Activated T-cell treated with anti-CD3 and anti-CD28 coated beads, Interleukin-2, amount 50 U/mL, for 1 hour (primary cell): ENCODE results near the gene DGKQ.
"Not testable (repeated sequence)": the region's sequence is repeated elsewhere in the genome, so short reads cannot be mapped to it uniquely, and the experiment has no call there.

Experiments
- DNase-seq: peaks from one replicate; pipeline ENCODE4 v3.0.0-alpha.2; 2020

Gene DGKQ

GRCh38 chr4:949656-950055, 23.7 kb downstream of the DGKQ start:
- DNase-seq: no peak

- no peak for DNase-seq
Observed at GRCh38 chr4:948936-949300, 24.5 kb downstream of the DGKQ start.

- no peak for DNase-seq
Observed at GRCh38 chr4:948101-948935, 25.1 kb downstream of the DGKQ start.

GRCh38 chr4:947491-947971, 25.8 kb downstream of the DGKQ start:
- no peak for DNase-seq

GRCh38 chr4:946517-947471, 26.6 kb downstream of the DGKQ start:
- DNase-seq: no peak

GRCh38 chr4:946103-946450, 27.3 kb downstream of the DGKQ start:
- DNase-seq: no peak

GRCh38 chr4:945274-946102, 27.9 kb downstream of the DGKQ start:
- no peak for DNase-seq

- DNase-seq: not testable (repeated sequence)
Observed at GRCh38 chr4:939508-939907, 33.9 kb downstream of the DGKQ start.

- no peak for DNase-seq
Observed at GRCh38 chr4:932713-933070, 40.7 kb downstream of the DGKQ start.

GRCh38 chr4:931960-932712, 41.2 kb downstream of the DGKQ start, which contains the start of the genes GAK and TMEM175:
TSS of gene GAK (minus strand) at chr4:932316. CDS start at chr4:932187, 129 bp downstream.
TSS of gene TMEM175 (plus strand) at chr4:932460. CDS start at chr4:947740, 15,280 bp downstream.
- DNase-seq: peak; percentile 98

- peak; percentile 32 for DNase-seq
Observed at GRCh38 chr4:931194-931959, 42.0 kb downstream of the DGKQ start.

- no peak for DNase-seq
Observed at GRCh38 chr4:930827-931193, 42.6 kb downstream of the DGKQ start.

- DNase-seq: no peak
Observed at GRCh38 chr4:930028-930551, 43.3 kb downstream of the DGKQ start.

- peak; percentile 10 for DNase-seq
Observed at GRCh38 chr4:929096-929765, 44.1 kb downstream of the DGKQ start.

- DNase-seq: not testable (repeated sequence)
Observed at GRCh38 chr4:927566-927965, 45.8 kb downstream of the DGKQ start.

GRCh38 chr4:926538-926937, 46.8 kb downstream of the DGKQ start:
- no peak for DNase-seq

GRCh38 chr4:925771-926500, 47.4 kb downstream of the DGKQ start:
- DNase-seq: peak; percentile 13

- DNase-seq: no peak
Observed at GRCh38 chr4:925171-925570, 48.2 kb downstream of the DGKQ start.
